ENCODE results near the gene TPD52L3. TPM values are rescaled to one million over a fixed set of nuclear protein-coding genes. Genes with fewer than 3 reads are reported as not detected.

Gene TPD52L3
- total RNA-seq (ENCODE audit: low replicate concordance), result not detected in 2 replicates

GRCh38 chr9:6328103-6328502 lies at the start of gene TPD52L3:
TSS of gene TPD52L3 (plus strand) at chr9:6328375. CDS start at chr9:6328596, 221 bp downstream.

Other genes starting within 250 kb of the TPD52L3 start
- 64.8 and 186 TPM in 2 replicates for gene IL33, start 112.6 kb upstream of the TPD52L3 start, total RNA-seq (ENCODE audit: low replicate concordance)
- 45.4 and 60.1 TPM in 2 replicates for gene UHRF2, start 84.8 kb downstream of the TPD52L3 start, total RNA-seq (ENCODE audit: low replicate concordance)

Data from smooth muscle cell of the coronary artery (primary cell).